Heart left ventricle (tissue), 16 donors: Measurements from ENCODE around the gene TUBA8. TPM values are rescaled to one million over a fixed set of nuclear protein-coding genes. Genes with fewer than 3 reads are reported as not detected.
A peak's percentile ranks its signal among the peaks of the same experiment; 100 is the strongest.

ENCODE experiments used
- ATAC-seq, 4 donors: fragments of 200-7000 bp; cut with Tn5 transposase; one replicate each; pipeline ENCODE4 v1.9.1; 2020 to 2022; ENCODE audit warnings: moderate library complexity in 4 of 4, mild to moderate bottlenecking in 3 of 4, moderate number of reproducible peaks in 1 of 4
- DNase-seq, 5 donors: peaks; one replicate each; pipeline ENCODE4 v3.0.0-alpha.2; 2020
- H3K27ac ChIP-seq, 12 donors: fragments of 200-600 bp; sonication (generic) in 4 of 12; one replicate each; pipeline versions ENCODE4 v1.5.0 to v1.8.0; 2016 to 2022; ENCODE audit warnings: mild to moderate bottlenecking in 2 of 12
- H3K27me3 ChIP-seq, 9 donors: fragments of 200-600 bp; sonication (generic) in 2 of 9; one replicate each; pipeline versions ENCODE4 v1.5.1 to v1.8.0; 2016 to 2022; ENCODE audit warnings: mild to moderate bottlenecking in 3 of 9
- H3K36me3 ChIP-seq, 9 donors: fragments of 200-600 bp; sonication (generic) in 2 of 9; one replicate each; pipeline versions ENCODE4 v1.5.0 to v1.8.0; 2018 to 2022; ENCODE audit warnings: mild to moderate bottlenecking in 2 of 9
- H3K4me1 ChIP-seq, 12 donors: fragments of 200-600 bp; sonication (generic) in 4 of 12; one replicate each; pipeline versions ENCODE4 v1.5.0 to v1.8.0; 2016 to 2022; ENCODE audit warnings: mild to moderate bottlenecking in 3 of 12
- H3K4me3 ChIP-seq, 12 donors: fragments of 200-600 bp; sonication (generic) in 4 of 12; one replicate each; pipeline versions ENCODE4 v1.5.0 to v1.8.0; 2017 to 2022; ENCODE audit warnings: mild to moderate bottlenecking in 9 of 12, moderate library complexity in 4 of 12
- H3K9me3 ChIP-seq, 12 donors: fragments of 200-600 bp; sonication (generic) in 4 of 12; one replicate each; pipeline versions ENCODE4 v1.5.0 to v1.8.0; 2016 to 2022; ENCODE audit warnings: mild to moderate bottlenecking in 1 of 12
- POLR2A ChIP-seq, 2 donors: fragments of 450-650 bp; IDR thresholded peaks; one replicate each; pipeline ENCODE4 v1.6.1; 2017; ENCODE audit warnings: antibody characterized with exemption in 2 of 2, mild to moderate bottlenecking in 2 of 2, moderate library complexity in 2 of 2
- WGBS, 4 donors: extraction: QIAGEN DNeasy Blood & Tissue Kit in 2 of 4; methylation state at CpG; one replicate each; pipeline versions ENCODE4 v1.1.5 to v1.1.7; 2013 to 2018; 5-methylcytosine and 5-hydroxymethylcytosine counted together
- intact Hi-C, 10 donors: fragments of 100-400 bp; cut with DNase I; formaldehyde crosslinking; loops; one replicate each; pipeline versions ENCODE4 v1.11.1 to v1.14.2; 2022
- polyA plus RNA-seq, 2 donors: library from polyadenylated mRNA; stranded (reverse); fragments of 200-250 nt; gene quantifications; one replicate each; pipeline ENCODE4 v1.2.3, GENCODE V29; 2013
- total RNA-seq, 9 donors: library from RNA; depleted of rRNA in 2 of 9; stranded (reverse); fragments of >200 nt in 2 of 9; fragmentation: NEBNext Ultra II Directional in 3 of 9; extraction: Animal tissue kit (Norgen Biotek cat#: 25700) in 3 of 9; gene quantifications; one replicate each; pipeline versions ENCODE4 v1.1.0 to v1.2.4, GENCODE V29; 2016 to 2023
- TF ChIP-seq, protein P1 (sequence below), 12 donors: fragments of 200-600 bp; sonication (generic) in 4 of 12; IDR thresholded peaks; one replicate each; pipeline versions ENCODE4 v1.5.0 to v1.8.0; 2018 to 2022; ENCODE audit warnings: antibody characterized with exemption in 12 of 12, mild to moderate bottlenecking in 5 of 12
- donor health status: ischemic (EF 13 %, LVEDD 7.1; RV severe dilation, severe dysfunction).
- donor health status: healthy with polysubstance abuse.
- donor health status: DM: no; HTN: yes; CAD: no.
- donor health status: DM: no; HTN: no; CAD: no.
- donor health status: ischemic (EF 25% LVEDD 6.9; RV normal size, moderate dysfunction).
- donor health status: ischemic (EF 25% LVEDD 5.7; RV mildly dilated, moderate dysfunction).
- donor health status: healthy.
- donor health status: DM: yes; HTN: yes; CAD: no.
- donor health status: ischemic (EF 35%, LVEDD 5.7; RV mildly dilated, moderate dysfunction).
- donor health status: nonischemic (EF 11% LVEDD 7.7; RV severe dilation, severe dysfunction).
- donor health status: DM: yes; HTN: yes; CAD: no.
- donor health status: PGD.
- donor health status: ischemic (EF 29% LVEDD 5.4; RV normal size, mild dysfunction).
- donor health status: nonischemic (EF 23%, LVEDD 6.1; RV moderate dilation, normal function).

Gene TUBA8
- total and polyA plus RNA-seq, 11 donors = 44.1 to 338 (median 92.2) TPM

DNA sequence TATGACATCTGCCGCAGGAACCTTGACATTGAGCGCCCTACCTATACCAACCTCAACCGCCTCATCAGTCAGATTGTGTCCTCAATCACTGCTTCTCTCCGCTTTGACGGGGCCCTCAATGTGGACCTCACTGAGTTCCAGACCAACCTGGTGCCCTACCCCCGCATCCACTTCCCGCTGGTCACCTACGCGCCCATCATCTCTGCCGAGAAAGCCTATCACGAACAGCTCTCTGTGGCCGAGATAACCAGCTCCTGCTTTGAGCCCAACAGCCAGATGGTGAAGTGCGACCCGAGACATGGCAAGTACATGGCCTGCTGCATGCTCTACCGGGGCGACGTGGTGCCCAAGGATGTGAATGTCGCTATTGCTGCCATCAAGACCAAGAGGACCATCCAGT, 16.0 kb downstream of the TUBA8 start:
- peaks cover 0 to 16% (median 0%) of the 10 kb centered on the region in 12 donors for H3K4me1 ChIP-seq
- no peaks in the 10 kb centered on the region for H3K27me3 ChIP-seq
- TF ChIP-seq POLR2A (IDR thresholded peaks at IDR 0.05) = no peak
- TF ChIP-seq, protein P1, sequence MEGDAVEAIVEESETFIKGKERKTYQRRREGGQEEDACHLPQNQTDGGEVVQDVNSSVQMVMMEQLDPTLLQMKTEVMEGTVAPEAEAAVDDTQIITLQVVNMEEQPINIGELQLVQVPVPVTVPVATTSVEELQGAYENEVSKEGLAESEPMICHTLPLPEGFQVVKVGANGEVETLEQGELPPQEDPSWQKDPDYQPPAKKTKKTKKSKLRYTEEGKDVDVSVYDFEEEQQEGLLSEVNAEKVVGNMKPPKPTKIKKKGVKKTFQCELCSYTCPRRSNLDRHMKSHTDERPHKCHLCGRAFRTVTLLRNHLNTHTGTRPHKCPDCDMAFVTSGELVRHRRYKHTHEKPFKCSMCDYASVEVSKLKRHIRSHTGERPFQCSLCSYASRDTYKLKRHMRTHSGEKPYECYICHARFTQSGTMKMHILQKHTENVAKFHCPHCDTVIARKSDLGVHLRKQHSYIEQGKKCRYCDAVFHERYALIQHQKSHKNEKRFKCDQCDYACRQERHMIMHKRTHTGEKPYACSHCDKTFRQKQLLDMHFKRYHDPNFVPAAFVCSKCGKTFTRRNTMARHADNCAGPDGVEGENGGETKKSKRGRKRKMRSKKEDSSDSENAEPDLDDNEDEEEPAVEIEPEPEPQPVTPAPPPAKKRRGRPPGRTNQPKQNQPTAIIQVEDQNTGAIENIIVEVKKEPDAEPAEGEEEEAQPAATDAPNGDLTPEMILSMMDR (IDR thresholded peaks at IDR 0.05) = no peak
- no peaks in the 10 kb centered on the region for H3K9me3 ChIP-seq
- no peak overlapping the region for H3K27ac ChIP-seq
- no peak for DNase-seq
- intact Hi-C loops = no loop called here
- no peak for ATAC-seq
- WGBS, 4 donors = 93 to 97% (median 94%) methylated on average over 18 of the region's 18 CpGs
- H3K4me3 ChIP-seq = no peak overlapping the region
- peaks cover 0 to 69% (median 35%) of the 10 kb centered on the region in 9 donors for H3K36me3 ChIP-seq

GRCh38 chr22:18130018-18130417, 19.4 kb downstream of the TUBA8 start:
- Histone ChIP-seq H3K4me3 (no peak overlapping the region), H3K27ac (no peak overlapping the region), H3K4me1 (peaks cover 0 to 22% (median 6%) of the 10 kb centered on the region in 12 donors), H3K27me3 (no peaks in the 10 kb centered on the region), H3K36me3 (peaks cover 0 to 64% (median 32%) of the 10 kb centered on the region in 9 donors), H3K9me3 (no peaks in the 10 kb centered on the region)
- no peak for TF ChIP-seq POLR2A (IDR thresholded peaks at IDR 0.05)
- TF ChIP-seq, protein P1 (IDR thresholded peaks at IDR 0.05) = no peak
- ATAC-seq = no peak
- intact Hi-C loops = no loop called here
- no peak for DNase-seq
- 92 to 96% (median 93%) methylated on average over 8 of the region's 8 CpGs for WGBS, 4 donors

- no peak overlapping the region for H3K4me3 ChIP-seq
- ATAC-seq = no peak
- H3K36me3 ChIP-seq = peaks cover 0 to 62% (median 29%) of the 10 kb centered on the region in 9 donors
- no peak for DNase-seq
- intact Hi-C loops = no loop called here
- H3K4me1 ChIP-seq = peaks cover 0 to 22% (median 6%) of the 10 kb centered on the region in 12 donors
- TF ChIP-seq, protein P1 (IDR thresholded peaks at IDR 0.05) = no peak
- no peak for TF ChIP-seq POLR2A (IDR thresholded peaks at IDR 0.05)
- no peak overlapping the region for H3K27ac ChIP-seq
- WGBS, 4 donors = 95 to 96% (median 95%) methylated on average over 20 of the region's 20 CpGs
- H3K9me3 ChIP-seq = no peaks in the 10 kb centered on the region
- H3K27me3 ChIP-seq = no peaks in the 10 kb centered on the region
Measured at GRCh38 chr22:18130699-18131429, 20.3 kb downstream of the TUBA8 start.

GRCh38 chr22:18133452-18133851, 22.8 kb downstream of the TUBA8 start:
- WGBS, 4 donors = 48 to 60% (median 54%) methylated on average over 2 of the region's 2 CpGs
- intact Hi-C loops = no loop called here
- H3K27ac ChIP-seq = peak overlapping the region in 1 of 12 donors; percentile 17

More at GRCh38 chr22:18133452-18133851, 22.8 kb downstream of the TUBA8 start:
- Histone ChIP-seq H3K27me3 (no peaks in the 10 kb centered on the region), H3K9me3 (no peaks in the 10 kb centered on the region), H3K36me3 (peaks cover 0 to 40% (median 12%) of the 10 kb centered on the region in 9 donors), H3K4me1 (peaks cover 0 to 22% (median 6%) of the 10 kb centered on the region in 12 donors), H3K4me3 (no peak overlapping the region)
- DNase-seq (no peak), ATAC-seq (peak; percentile 45 to 72 (median 62))
- no peak for TF ChIP-seq POLR2A (IDR thresholded peaks at IDR 0.05)
- TF ChIP-seq, protein P1 (IDR thresholded peaks at IDR 0.05) = no peak
